HG03045 (cell line): ENCODE measurements around the gene R3HDM2.
"Not testable (repeated sequence)": the region's sequence is repeated elsewhere in the genome, so short reads cannot be mapped to it uniquely, and the experiment has no call there.

Experiments used
- ATAC-seq: cut with Tn5 transposase; IDR thresholded peaks from one replicate; pipeline ENCODE4 v1.9.1; 2021; ENCODE audit warnings: mild to moderate bottlenecking, moderate library complexity; ENCODE audit not compliant: unreplicated experiment

Gene R3HDM2

DNA sequence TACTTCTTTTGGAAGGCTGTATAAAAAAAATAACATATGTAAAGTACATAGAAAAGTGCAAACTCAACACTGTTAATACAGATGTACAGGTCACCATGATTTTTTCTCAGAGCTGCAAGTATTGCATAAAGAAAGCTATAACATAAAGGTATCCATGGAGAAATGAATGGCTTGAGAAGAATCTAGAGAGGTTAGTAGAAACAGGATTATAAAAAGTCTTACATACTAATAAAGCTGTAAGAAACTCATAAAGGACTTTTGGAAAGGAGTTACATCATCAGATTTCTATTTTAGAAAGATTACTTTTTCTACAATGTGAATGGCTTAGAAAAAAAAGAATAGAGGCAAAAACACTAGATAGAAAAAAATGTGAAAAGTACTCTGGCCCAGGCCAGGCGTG lies 46.4 kb downstream of the R3HDM2 start:
- ATAC-seq: no peak

DNA sequence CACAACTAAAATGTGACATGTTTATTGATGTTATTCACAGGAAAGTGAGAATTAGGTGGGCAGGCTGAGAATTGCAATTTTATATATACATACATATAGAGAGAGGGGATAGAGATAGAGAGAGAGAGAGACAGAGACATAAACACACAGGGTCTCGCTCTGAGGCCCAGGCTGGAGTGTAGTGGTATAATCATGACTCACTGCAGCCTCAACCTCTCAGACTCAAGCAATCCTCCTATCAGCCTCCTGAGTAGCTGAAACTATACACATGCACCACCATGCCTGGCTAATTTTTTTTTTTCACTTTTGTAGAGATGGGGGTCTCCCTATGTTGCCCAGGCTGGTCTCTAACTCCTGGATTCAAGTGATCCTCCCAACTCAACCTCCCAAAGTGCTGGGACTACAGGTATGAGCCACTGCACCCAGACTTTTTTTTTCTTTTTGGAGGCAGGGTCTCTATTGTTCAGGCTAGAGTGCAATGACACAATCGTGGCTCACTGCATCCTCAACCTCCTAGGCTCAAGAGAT lies 49.1 kb downstream of the R3HDM2 start:
- ATAC-seq: no peak

DNA sequence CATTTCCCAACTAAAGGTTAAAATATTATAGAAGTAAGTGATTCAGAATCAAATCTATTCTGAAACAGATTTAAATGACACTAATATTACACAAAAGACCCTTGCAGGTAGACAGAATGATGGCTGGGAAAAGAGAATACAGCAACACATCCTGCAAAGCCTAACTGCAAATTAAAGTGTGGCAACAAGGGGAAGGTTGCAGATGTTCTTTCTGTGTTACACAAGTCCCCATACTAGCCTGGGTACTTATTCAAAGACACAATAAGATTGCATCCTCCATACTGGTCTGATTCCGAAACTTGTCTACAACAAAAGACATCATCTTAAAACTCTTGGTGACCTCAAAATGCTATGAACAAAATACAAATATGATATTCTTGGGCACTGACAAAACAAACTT lies 50.5 kb downstream of the R3HDM2 start:
- no peak for ATAC-seq

DNA sequence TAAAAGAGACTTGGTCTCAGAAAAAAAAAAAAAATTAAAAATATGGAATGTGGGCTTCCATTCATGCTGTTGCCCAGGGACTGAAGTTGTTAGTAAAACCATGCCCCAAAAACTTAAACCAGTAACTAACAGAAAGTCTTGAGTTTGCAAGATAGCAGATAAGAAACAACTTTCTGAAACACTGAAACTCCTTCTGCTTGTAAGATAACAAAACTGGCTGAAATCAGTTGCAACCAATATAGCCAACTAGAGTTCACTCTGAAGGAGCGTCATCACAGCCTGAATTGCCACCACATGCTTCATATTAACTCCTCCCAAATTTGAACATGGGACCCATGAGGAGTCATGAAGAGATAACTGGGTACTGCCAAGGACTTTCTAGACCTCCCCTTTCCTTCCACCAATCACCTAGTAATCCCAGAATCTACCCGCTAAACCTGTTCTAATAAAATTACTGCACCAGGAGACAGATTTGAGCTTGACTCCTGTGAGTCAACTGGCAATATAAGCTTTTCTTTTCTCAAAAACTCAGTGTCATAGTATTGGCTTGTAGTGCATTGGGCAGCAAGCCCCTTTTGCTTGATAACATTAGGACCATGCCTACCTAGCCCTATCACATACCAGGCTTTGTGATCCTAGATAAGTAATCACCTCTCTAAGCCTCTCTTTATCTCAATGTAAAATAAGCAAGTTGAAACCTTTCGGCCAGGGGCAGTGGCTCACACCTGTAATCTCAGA lies 53.6 kb downstream of the R3HDM2 start:
- no peak for ATAC-seq

DNA sequence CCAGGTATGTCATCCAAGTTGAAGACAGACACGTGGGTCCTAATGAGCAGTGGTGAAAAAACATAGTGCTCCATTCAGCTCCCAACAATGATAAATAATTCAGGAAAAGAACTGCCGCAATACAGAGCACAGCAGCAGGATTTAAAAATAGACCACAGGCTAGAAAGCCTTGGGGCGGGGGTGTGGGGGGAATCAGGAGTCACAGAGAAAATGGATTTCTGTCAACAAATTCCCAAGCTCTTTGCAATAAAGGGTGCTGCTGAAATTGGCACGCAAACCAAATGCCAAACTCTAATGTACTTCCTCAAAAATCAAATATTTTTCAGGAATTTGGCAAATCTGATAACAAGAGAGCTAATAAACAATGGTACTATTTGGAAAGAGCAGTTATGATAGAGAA lies 58.6 kb downstream of the R3HDM2 start:
- no peak for ATAC-seq

DNA sequence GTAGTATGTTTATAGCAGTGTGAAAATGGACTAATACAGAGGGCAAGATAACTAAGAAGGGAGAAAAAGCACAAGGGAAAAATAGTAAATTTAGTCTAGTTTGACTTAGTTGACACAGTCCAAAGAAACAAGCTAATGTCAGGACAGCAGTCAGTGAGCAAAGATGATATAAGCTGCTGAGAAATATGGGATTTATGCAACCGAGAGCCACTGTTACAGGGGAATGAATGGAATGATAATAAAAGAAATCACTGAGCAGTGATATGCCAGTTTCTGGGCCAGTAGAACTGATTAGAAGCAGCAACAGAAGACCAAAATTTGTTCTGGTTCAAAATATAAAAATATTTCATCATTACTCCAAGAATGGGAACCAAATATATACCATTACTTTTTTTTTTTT lies 60.1 kb downstream of the R3HDM2 start:
- no peak for ATAC-seq

DNA sequence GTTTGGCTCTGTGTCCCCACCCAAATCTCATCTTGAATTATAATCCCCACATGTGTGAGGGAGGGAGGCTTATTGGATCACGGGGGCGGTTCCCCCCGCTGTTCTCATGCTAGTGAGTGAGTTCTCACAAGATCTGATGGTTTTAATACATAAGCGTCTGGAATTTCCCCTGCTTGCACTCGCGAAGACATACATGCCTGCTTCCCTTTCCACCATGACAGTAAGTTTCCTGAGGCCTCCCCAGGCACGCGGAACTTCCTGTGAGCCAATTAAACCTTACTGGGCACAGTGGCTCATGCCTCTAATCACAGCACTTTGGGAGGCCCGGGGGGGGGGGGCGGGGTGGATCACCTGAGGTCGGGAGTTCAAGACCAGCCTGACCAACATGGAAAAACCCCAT lies 60.8 kb downstream of the R3HDM2 start:
- no peak for ATAC-seq

DNA sequence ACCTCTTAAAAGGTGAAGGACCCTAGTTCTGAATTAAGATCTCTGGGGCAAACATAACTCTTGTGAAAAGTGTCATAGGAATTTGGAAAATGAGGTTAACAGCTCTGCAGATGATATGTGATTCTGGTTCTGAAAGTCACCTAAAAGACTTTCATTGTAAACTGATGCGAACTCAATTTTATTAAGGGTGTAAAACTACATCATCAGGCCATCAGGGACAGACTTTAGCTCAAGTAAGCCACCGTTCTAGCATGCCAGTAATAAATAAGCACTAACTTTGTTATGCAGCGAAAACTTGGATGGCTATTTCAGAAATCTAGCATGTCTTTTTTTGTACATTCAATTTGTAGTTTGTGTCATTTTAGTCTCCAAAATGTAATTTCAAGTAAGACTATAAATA lies 61.6 kb downstream of the R3HDM2 start:
- ATAC-seq: no peak

DNA sequence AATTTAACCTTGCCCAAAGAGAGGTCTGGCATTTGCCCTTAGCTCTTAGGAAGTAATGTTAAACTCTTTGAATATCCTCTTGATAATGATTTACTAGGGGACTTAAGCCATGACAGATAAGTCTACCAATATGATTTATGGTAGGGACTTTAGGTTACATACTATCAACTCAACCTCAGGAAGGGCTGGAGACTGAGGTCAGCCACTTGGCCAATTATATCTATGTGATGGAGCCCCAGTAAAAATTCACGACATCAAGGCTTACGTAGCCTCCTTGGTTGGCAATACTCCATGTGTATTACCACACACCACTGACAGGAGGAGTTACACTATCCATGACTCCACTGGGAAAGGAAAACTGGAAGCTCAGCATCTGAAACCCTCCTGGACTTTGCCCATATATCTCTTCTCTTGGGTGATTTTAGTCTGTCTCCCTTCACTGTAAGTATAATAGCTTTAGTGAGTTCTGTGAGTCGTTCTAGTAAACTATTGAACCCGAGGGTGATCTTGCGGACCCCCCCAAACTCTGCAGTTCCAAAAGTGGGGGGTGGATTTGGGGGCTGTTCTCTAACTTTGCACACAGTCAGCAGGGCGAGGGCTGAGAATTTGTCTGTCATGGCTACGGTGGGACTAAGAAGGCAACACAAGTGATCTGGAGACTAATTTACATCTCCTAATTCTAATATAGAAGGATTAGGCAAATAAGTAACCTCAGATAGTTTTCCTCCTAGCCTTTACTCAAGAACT lies 62.3 kb downstream of the R3HDM2 start:
- ATAC-seq: no peak

DNA sequence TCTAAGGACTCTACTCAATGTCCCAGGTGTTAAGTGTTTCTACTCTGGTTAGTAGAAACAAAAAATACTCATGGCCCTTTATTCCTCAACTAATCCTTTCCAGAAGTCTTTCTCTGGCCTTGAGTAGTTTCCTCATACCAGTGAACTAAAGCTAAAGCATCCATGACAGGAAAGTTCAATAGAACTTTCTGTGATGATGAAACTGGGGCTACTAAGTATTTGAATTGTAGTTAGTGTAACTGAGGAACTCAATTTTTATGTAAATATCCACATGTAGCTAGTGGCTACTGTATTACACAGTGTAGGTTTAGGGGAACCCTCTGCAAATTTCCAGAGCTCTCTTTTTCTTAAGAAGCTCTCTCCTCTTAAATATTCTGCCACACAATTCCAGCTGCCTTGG lies 63.7 kb downstream of the R3HDM2 start:
- ATAC-seq: no peak

DNA sequence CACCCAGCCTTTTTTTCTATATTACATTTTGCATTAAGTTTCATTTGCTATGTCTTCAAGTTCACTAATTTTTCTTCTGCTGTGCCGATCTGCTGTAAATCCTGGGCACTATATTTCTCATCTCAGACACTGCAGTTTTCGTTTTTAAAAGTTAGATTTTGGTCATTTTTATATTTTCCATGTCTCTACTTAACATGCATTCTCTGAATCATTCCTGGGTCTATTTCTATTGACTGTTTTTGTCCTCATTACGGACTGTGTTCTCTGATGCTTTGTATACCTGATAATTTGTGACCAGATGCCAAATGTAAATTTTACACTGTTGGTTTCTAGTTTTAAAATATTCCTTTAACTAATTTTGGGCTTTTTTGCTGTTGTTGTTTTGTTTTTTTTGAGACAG lies 64.5 kb downstream of the R3HDM2 start:
- no peak for ATAC-seq

DNA sequence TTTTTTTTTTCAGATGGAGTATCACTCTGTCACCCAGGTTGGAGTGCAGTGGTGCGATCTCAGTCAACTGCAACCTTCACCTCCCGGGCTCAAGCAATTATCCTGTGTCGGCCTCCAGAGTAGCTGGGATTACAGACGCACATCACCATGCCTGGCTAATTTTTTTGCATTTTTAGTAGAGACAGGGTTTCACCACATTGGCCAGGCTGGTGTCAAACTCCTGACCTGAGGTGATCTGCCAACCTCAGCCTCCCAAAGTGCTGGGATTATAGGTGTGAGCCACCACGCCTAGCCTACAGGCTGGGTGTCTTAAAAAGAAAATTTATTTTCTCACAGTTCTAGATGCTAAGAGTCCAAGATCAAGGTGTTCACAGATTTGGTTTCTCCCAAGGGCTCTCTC lies 66.7 kb downstream of the R3HDM2 start:
- ATAC-seq: not testable (repeated sequence)

DNA sequence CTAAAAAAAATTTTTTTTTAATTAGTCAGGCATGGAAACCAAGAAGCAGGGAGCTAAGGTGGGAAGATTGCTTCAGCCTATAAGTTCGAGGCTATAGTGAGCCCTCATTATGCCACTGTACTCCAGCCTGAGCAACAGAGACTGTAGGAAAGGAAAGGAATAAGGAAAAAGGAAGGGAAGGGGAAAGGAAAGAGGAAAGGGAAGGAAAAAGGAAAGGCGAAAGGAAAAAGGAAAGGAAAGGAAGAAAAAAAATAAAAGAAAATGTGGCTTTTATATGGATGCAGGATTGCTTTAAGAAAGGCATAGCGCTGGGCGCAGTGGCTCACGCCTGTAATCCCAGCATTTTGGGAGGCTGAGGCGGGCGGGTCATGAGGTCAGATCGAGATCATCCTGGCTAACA lies 70.4 kb downstream of the R3HDM2 start:
- no peak for ATAC-seq

DNA sequence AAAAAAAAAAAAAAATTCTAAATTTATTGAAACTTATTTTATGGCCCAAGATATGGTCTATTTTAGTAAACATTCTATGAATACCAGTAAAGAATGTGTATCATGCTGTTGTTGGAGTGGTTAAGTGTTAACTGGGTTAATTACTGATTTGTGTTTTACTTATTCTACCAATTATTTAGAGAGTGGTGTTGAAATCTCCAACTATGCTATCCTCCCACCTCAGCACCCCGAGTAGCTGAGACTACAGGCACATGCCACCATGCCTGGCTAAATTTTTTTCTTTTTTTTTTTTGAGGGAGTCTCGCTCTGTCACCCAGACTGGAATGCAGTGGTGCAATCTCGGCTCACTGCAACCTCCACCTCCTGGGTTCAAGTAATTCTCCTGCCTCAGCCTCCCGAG lies 72.2 kb downstream of the R3HDM2 start:
- ATAC-seq: no peak

DNA sequence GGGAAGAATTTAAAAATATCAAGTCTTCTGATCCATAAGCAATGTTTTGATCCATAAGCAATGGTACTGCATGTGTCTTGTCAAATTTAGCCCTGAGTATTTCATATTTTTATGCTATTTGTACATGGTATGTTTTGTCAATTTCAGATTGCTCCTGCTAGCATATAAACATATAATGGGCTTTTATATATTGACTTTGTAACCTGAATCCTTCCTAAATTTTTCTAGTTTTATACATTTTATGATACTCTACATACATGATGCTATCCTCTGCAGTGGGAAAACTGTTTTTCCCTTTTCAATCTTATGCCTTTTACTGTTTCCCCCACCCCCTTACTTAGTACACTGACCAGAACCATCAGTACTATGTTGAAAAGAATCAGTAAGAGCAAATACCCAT lies 75.1 kb downstream of the R3HDM2 start:
- ATAC-seq: no peak

DNA sequence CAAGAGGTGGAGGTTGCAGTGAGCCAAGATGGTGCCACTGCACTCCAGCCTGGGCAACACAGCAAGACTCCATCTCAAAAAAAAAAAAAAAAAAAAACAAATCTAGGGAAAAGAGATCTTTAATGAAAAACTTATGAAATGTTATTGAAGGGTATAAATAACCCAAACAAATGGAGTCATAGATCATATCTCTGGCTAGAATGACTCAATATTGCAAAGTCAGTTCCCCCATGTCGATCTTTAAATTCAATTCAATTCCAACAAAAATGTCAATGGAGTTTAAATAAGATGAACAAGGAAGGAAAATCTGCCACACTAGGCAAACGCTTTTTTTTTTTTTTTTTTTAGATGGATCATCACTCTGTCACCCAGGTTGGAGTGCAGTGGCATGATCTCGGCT lies 78.7 kb downstream of the R3HDM2 start:
- no peak for ATAC-seq

DNA sequence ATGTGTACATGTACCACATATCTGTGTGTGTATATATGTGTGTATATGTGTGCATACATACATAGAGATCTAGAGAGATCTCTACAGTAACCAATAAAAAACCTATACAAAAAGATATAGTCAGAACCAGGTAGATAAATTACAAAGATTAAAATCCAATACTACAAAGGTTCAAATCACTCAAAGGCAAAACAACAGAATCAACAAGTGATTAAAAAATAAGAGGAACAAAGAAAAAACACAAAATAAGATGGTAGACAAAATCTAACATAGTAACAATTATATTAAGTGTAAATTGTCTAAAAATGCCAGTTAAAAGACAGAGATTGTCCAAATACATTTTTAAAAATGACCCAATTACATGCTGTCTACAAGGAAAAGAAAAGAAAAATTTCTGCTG lies 83.6 kb downstream of the R3HDM2 start:
- no peak for ATAC-seq

DNA sequence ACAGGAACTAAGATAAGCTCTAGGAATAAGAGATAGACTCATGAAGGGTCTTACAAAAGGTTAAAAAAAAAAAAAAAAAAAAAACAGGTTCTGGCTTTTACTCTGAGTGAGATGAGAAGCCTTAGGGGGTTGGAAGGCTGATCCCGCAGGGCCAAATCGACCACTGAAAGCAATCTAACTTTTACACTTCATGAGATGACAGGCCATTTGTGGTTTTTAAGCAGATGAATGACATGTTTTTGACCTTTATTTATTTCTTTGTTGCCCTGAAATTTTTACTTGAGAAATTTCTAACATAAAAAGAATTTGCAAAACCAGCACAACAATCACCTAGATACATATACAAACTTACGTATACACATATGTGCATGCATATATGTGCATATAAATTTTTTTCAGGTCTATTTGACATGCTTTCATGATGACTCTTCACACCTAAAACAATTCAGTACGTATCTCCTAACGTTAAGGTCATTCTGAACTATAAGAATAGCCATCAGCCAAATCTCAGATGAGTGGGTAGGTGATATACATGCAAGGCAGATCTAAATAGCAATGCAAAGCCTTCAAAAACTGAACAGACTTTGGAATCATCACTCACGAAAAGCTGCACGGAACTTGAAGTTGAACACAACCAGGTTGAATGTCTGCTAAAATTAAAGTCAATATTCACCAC lies 87.0 kb downstream of the R3HDM2 start:
- no peak for ATAC-seq

DNA sequence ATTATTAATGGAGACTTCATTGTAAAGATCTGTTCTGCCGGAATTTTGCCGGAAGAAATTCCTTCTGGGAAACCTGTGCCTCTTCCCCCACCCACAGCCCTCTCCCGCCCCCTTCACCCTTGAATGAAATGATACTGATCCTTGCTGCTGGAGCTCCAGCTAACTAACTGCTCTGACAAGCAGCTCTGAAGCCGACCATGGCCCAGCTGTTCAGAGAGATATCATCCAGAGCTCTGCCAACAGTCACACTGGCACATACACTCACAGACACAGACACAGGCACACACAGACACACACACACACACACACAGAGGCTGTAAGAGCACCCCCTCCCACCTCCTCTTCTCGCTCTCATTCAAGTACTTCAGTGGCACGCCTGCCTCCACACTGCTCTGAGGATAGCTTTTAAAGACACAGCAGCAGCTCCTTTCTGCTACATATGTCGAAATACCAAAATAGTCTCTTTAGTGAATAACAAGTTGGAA lies 88.6 kb downstream of the R3HDM2 start:
- no peak for ATAC-seq

DNA sequence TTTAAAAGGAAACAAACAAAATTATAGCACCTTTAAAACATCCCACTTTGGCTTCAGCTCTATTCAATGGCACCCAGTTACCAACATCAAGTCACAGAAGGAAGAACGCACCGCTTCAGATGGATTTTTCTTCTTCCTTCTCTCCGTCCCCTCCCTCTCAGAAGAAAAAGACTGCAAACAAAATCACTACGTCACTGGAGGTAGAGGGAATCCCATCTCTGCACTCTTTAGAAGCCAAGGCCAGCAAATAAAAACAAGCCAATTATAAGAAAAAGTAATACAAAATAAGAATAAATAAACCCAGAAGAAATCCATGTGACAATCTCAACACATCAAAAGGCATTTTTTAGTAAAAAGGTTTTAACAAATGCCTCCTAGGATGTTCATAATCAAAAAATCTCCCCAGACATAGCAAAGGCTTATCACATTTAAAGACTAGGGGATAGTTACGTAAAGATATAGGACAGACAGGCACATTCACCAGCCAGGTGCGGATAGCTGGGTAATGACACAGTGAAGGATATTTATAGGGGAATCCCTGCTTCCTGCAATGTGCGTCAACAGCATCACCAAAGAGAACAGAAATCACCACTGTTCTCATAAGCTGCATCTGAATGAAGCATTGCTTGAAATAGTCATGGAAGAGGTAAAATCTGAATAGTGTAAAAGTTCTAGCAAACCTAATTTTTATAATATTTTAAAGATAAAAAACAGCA lies 89.4 kb downstream of the R3HDM2 start:
- no peak for ATAC-seq

DNA sequence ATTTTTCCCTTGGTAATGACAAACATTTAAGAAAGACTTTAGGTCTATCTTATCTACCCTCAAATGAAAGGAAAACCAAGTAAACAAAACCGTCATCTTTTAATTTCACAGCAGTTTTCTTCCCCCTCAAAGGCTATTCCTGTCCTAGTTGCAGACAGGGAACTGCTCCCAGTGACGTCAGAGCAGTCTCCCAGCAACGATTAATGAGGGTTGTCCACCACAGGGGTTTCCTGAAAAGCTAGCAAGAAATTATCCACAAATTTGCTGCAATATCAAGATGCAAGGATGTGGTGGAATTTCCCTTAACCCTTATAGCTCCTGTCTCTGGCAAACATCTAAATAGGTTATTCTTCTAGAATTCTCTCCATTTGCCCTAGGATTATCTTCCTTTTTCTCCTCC lies 90.7 kb downstream of the R3HDM2 start:
- ATAC-seq: no peak
